Measurements from ENCODE around the gene PSMF1. TPM values are rescaled to one million over a fixed set of nuclear protein-coding genes. Genes with fewer than 3 reads are reported as not detected.

PSMF1 gene
- total RNA-seq = 100 to 1,000 TPM; 145 to 161 TPM

DNA sequence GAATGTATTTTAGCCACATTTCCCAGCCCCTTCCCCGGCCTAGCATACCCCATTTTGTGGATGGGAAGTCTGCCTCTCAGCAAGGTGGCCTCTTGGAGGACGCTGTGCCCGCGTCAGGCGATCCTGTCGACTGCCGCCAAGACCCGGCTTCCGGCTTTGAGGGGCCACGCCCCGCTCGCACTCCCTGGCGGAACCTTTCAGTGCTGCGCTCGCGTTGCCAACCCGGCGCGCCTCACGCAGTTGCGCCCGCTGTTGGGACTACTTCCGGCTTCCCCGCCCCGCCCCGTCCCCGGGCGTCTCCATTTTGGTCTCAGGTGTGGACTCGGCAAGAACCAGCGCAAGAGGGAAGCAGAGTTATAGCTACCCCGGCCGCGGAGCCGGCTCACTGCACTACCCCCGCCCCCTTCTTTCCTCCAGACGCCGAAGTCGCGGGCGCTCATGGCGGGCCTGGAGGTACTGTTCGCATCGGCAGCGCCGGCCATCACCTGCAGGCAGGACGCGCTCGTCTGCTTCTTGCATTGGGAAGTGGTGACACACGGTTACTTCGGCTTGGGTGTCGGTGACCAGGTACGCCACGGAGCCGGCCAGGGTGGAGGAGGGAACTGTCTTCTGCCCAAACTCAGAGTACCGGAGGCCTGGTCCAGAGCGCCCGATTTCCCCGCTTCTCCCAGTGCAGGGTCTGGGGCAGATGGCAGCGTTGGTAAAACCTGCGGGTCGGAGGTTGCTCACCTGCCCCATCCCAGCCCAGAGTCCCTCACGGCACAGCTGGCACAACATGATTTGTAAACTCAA, at the start of gene PSMF1:
TSS of gene PSMF1 (plus strand) at position 267 of the 792 bp plus-strand sequence. CDS start at position 439, 172 bp downstream.
- ATAC-seq (peak; percentile 99 to 100), DNase-seq (ENCODE audit: low spot score) (peak; percentile 96)
- H3K4me3 Mint-ChIP-seq = peak within 1 kb of the TSS; percentile 93
- H3K27ac Mint-ChIP-seq = peak within 1 kb of the TSS; percentile 62 to 87
- H3K27me3 Mint-ChIP-seq = no peaks in the 10 kb centered on the region
- peaks cover 40 to 59% of the 10 kb centered on the region in 2 donors for H3K4me1 Mint-ChIP-seq (ENCODE audit: low read depth in 2 of 2)
- peaks cover 19% of the 10 kb centered on the region for H3K36me3 Mint-ChIP-seq
- H3K9me3 Mint-ChIP-seq = peaks cover 3% of the 10 kb centered on the region

DNA sequence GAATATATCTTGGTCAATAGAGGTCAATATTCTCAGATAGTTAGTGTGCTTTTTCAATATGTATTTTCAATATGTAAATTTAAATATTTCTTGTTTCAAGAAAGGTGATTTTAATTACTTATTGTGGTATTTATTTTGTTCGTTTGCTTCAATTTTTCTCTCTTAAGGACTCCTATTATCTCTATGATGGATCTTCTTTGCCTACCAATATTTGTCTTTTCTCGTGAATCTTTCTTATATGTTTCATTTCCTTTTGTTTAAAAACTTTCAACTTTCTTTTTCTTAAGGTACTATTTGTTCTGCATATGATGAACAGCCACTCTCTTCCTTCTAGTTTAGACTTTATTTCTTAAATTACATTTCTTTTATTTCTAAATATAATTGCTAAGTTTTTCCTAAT, 46.1 kb upstream of the PSMF1 start:
- no peak overlapping the region for H3K4me3 Mint-ChIP-seq
- peaks cover 0 to 2% of the 10 kb centered on the region in 2 donors for H3K4me1 Mint-ChIP-seq (ENCODE audit: low read depth in 2 of 2)
- ATAC-seq (no peak), DNase-seq (ENCODE audit: low spot score) (no peak)
- H3K9me3 Mint-ChIP-seq = peaks cover 5% of the 10 kb centered on the region
- peaks cover 8% of the 10 kb centered on the region for H3K36me3 Mint-ChIP-seq
- no peak overlapping the region for H3K27ac Mint-ChIP-seq
- H3K27me3 Mint-ChIP-seq = peaks cover 7 to 8% of the 10 kb centered on the region in 2 donors

GRCh38 chr20:1075616-1076015, 42.8 kb upstream of the PSMF1 start:
- H3K9me3 Mint-ChIP-seq = no peaks in the 10 kb centered on the region
- no peak overlapping the region for H3K4me3 Mint-ChIP-seq
- H3K27ac Mint-ChIP-seq = no peak overlapping the region
- H3K27me3 Mint-ChIP-seq = peaks cover 0 to 3% of the 10 kb centered on the region in 2 donors
- H3K4me1 Mint-ChIP-seq (ENCODE audit: low read depth in 2 of 2) = peaks cover 0 to 2% of the 10 kb centered on the region in 2 donors
- DNase-seq (ENCODE audit: low spot score) = no peak
- peak; percentile 40 to 57 for ATAC-seq
- H3K36me3 Mint-ChIP-seq = no peaks in the 10 kb centered on the region

- Mint-ChIP-seq H3K4me3 (no peak overlapping the region), H3K27ac (no peak overlapping the region), H3K4me1 (ENCODE audit: low read depth in 2 of 2) (peaks cover 0 to 7% of the 10 kb centered on the region in 2 donors), H3K9me3 (peaks cover 4% of the 10 kb centered on the region), H3K27me3 (peaks cover 0 to 5% of the 10 kb centered on the region in 2 donors), H3K36me3 (peaks cover 6% of the 10 kb centered on the region)
- ATAC-seq (no peak), DNase-seq (ENCODE audit: low spot score) (no peak)
Measured at GRCh38 chr20:1081891-1082290, 36.5 kb upstream of the PSMF1 start.

- Mint-ChIP-seq H3K27me3 (peaks cover 0 to 5% of the 10 kb centered on the region in 2 donors), H3K27ac (no peak overlapping the region), H3K9me3 (peaks cover 4% of the 10 kb centered on the region), H3K4me1 (ENCODE audit: low read depth in 2 of 2) (peaks cover 0 to 7% of the 10 kb centered on the region in 2 donors), H3K4me3 (no peak overlapping the region), H3K36me3 (peaks cover 6% of the 10 kb centered on the region)
- DNase-seq (ENCODE audit: low spot score) = no peak
- ATAC-seq = no peak
Measured at GRCh38 chr20:1083431-1084080, 34.8 kb upstream of the PSMF1 start.

DNA sequence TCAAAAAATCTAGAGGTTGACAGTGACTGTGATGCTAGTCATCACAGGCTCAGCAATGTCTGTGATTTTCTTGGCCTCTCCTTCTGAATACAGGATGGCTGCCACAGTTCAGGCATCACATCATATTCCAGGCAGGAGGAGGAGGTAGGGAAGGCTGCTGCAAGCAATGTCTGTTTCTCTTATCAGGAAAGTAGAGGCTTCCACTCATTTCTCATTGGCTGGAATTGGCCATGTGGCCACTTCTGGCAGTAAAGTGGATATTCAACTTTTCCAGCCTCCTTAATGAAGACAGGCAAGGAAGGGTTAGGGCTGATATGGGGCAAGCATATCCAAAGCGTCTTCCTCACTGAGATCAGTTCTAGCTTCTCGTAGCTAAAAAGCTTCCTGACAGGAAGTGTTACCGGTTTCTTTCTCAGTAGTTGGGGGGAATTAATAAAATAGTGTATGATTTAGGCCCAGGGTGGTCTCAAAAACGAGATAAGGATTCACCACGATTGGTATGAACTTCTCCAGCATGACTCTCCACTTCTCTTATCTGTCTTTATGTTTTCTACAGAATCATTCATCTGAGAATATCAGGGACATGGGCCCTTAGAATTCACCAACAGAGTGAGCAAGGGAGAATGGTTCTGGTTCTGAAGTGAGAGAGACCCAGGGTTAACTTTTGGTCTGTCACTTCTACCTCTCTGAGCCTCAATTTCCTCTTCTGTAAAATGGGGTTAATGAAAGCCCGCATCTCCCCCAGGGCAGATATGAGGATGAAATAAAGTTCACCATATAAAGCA, 32.7 kb upstream of the PSMF1 start:
- Mint-ChIP-seq H3K4me3 (no peak overlapping the region), H3K27ac (no peak overlapping the region), H3K27me3 (peaks cover 0 to 2% of the 10 kb centered on the region in 2 donors), H3K4me1 (ENCODE audit: low read depth in 2 of 2) (peaks cover 0 to 7% of the 10 kb centered on the region in 2 donors), H3K9me3 (peaks cover 7% of the 10 kb centered on the region), H3K36me3 (peaks cover 11% of the 10 kb centered on the region)
- DNase-seq (ENCODE audit: low spot score) (no peak), ATAC-seq (no peak)

- peaks cover 0 to 7% of the 10 kb centered on the region in 2 donors for H3K4me1 Mint-ChIP-seq (ENCODE audit: low read depth in 2 of 2)
- H3K27ac Mint-ChIP-seq = no peak overlapping the region
- peaks cover 11% of the 10 kb centered on the region for H3K36me3 Mint-ChIP-seq
- ATAC-seq (no peak), DNase-seq (ENCODE audit: low spot score) (no peak)
- peaks cover 7% of the 10 kb centered on the region for H3K9me3 Mint-ChIP-seq
- H3K4me3 Mint-ChIP-seq = no peak overlapping the region
- peaks cover 0 to 2% of the 10 kb centered on the region in 2 donors for H3K27me3 Mint-ChIP-seq
Measured at GRCh38 chr20:1086277-1087213, 31.9 kb upstream of the PSMF1 start.

- Mint-ChIP-seq H3K4me1 (ENCODE audit: low read depth in 2 of 2) (peaks cover 0 to 7% of the 10 kb centered on the region in 2 donors), H3K27ac (no peak overlapping the region), H3K36me3 (peaks cover 11% of the 10 kb centered on the region), H3K9me3 (peaks cover 7% of the 10 kb centered on the region), H3K4me3 (no peak overlapping the region), H3K27me3 (peaks cover 0 to 2% of the 10 kb centered on the region in 2 donors)
- ATAC-seq (no peak), DNase-seq (ENCODE audit: low spot score) (no peak)
Measured at GRCh38 chr20:1087311-1087905, 31.0 kb upstream of the PSMF1 start.

GRCh38 chr20:1094751-1095150, 23.7 kb upstream of the PSMF1 start:
- Mint-ChIP-seq H3K4me1 (ENCODE audit: low read depth in 2 of 2) (no peaks in the 10 kb centered on the region), H3K27ac (no peak overlapping the region), H3K9me3 (no peaks in the 10 kb centered on the region), H3K36me3 (no peaks in the 10 kb centered on the region), H3K27me3 (no peaks in the 10 kb centered on the region), H3K4me3 (no peak overlapping the region)
- no peak for DNase-seq (ENCODE audit: low spot score)
- ATAC-seq = no peak

- no peak overlapping the region for H3K4me3 Mint-ChIP-seq
- peaks cover 9% of the 10 kb centered on the region for H3K9me3 Mint-ChIP-seq
- H3K4me1 Mint-ChIP-seq (ENCODE audit: low read depth in 2 of 2) = no peaks in the 10 kb centered on the region
- H3K27ac Mint-ChIP-seq = no peak overlapping the region
- H3K36me3 Mint-ChIP-seq = peaks cover 13% of the 10 kb centered on the region
- peaks cover 0 to 6% of the 10 kb centered on the region in 2 donors for H3K27me3 Mint-ChIP-seq
- ATAC-seq (no peak), DNase-seq (ENCODE audit: low spot score) (no peak)
Measured at GRCh38 chr20:1101533-1101932, 16.9 kb upstream of the PSMF1 start.

- Mint-ChIP-seq H3K9me3 (peaks cover 9% of the 10 kb centered on the region), H3K36me3 (peaks cover 13% of the 10 kb centered on the region), H3K4me1 (ENCODE audit: low read depth in 2 of 2) (no peaks in the 10 kb centered on the region), H3K27ac (no peak overlapping the region), H3K27me3 (peaks cover 0 to 6% of the 10 kb centered on the region in 2 donors), H3K4me3 (no peak overlapping the region)
- no peak for ATAC-seq
- no peak for DNase-seq (ENCODE audit: low spot score)
Measured at GRCh38 chr20:1102016-1102415, 16.4 kb upstream of the PSMF1 start.

GRCh38 chr20:1103751-1104150, 14.7 kb upstream of the PSMF1 start:
- H3K27ac Mint-ChIP-seq = no peak overlapping the region
- no peak for ATAC-seq
- no peak overlapping the region for H3K4me3 Mint-ChIP-seq
- H3K9me3 Mint-ChIP-seq = peaks cover 9% of the 10 kb centered on the region
- peaks cover 0 to 3% of the 10 kb centered on the region in 2 donors for H3K4me1 Mint-ChIP-seq (ENCODE audit: low read depth in 2 of 2)
- peaks cover 0 to 6% of the 10 kb centered on the region in 2 donors for H3K27me3 Mint-ChIP-seq
- DNase-seq (ENCODE audit: low spot score) = no peak
- peaks cover 13% of the 10 kb centered on the region for H3K36me3 Mint-ChIP-seq
